ENCODE measurements around the gene DNAH7.
A peak's percentile ranks its signal among the peaks of the same experiment; 100 is the strongest.
"Not testable (repeated sequence)": the region's sequence is repeated elsewhere in the genome, so short reads cannot be mapped to it uniquely, and the experiment has no call there.

DNAH7 gene

GRCh38 chr2:195721042-195721441, 347.6 kb downstream of the DNAH7 start:
- no peak for DNase-seq (ENCODE audit: low read depth)

DNA sequence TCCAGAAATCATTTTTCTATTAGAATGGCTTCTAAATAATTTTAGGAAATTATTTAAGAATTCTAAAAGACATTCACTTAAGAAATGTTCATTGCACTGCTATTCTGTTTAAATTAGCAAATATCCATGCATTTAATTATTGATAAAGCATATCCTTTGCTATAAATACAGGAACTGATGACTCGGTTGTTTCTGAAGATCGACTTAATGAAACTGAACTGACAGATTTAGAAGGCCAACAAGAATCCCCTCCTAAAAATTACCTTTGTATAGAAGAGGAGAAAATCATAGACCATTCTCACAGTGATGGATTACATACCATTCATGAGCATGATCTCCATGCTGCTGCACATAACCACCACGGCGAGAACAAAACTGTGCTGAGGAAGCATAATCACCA, 352.2 kb downstream of the DNAH7 start:
- DNase-seq (ENCODE audit: low read depth), result no peak

DNA sequence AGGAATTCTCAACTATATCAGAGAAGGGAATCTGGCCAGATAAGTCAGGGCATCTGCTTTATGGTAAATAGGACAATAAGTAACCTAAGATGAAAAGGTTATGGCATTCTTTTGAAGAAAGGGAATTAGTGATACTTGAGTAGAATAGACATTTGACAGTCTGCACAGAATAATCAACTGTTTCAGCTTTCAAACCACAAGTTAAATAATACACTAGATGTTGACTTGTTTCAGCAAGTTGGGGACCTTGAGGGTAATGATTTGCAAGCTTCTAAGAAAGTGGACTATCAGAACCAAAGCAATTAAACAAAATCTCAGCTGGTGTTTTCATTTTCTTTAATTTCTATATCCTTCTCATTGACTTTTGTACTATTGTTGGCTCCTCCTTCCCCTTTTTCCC, 357.2 kb downstream of the DNAH7 start:
- DNase-seq (ENCODE audit: low read depth), result no peak

DNA sequence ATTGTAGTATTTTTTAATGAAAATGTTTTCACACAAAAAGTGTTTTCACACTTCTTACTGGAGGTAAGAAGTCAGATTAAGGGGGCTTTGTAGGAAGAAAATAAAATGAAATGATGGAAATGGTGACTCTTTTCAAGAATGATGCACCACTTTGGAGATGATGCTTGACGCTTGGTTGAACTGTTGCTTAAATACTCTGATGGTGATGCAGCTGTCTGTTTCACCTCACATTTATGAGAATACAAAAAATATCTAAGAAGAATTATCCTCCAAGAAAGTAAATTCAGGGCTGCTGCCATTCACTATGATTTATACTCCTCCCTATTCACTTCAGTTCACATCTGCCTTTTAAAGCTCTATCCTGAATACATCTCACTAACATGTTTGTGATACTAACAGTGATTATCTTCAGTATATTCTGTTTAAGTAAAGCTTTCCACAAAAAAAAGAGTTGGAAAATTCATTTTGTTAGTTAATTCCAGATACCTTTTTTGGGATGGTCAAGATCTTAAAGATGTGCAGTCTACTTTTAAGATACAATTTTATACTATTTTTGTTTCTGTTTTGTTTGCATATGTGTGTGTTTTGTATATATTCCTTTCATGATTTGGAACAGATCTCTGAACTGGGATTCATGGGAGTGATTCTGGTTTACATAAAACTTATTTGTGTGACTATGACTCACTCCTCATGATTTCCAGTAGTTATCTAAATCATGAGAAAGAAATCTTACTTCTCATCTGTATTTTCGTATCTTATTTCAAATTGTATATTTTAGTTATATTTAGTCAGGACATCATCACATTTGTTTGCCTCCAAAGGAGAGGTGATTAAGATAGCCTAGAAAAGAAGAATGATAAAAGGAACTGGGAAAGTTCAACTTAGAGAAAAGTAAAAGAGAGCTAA, 358.5 kb downstream of the DNAH7 start:
- DNase-seq (ENCODE audit: low read depth), result peak; percentile 60

DNA sequence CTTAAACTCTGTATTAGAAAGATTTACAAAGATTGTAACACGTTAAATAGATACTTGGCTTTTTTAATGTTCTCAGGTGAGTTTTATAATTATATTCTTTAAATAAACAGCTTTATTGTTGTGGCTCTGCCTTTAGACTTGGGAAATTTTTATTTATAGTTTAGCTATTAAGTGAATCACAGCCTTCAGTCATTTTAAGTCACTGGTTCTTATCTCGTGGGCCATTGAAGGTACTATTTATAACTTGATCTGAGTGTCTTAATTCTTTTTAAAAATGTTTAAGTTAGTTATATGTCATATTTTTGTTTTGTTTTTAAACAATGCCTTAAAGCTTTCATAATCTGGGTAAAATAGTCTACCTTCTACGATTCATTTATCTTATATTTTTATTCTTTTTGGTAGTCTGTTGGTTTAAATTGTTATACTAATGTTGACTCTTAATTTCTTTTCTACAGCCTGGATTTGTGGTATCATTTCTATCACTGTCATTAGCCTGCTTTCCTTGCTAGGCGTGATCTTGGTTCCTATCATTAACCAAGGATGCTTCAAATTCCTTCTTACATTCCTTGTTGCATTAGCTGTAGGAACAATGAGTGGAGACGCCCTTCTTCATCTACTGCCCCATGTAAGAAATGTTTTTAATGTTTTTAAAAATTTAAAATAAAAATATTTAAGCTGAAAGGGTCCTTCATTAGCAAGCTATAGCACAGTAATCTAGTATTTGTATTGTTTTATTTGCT, 362.3 kb downstream of the DNAH7 start:
- no peak for DNase-seq (ENCODE audit: low read depth)

GRCh38 chr2:195700480-195700879, 368.2 kb downstream of the DNAH7 start:
- no peak for DNase-seq (ENCODE audit: low read depth)

GRCh38 chr2:195697681-195698220, 370.9 kb downstream of the DNAH7 start:
- no peak for DNase-seq (ENCODE audit: low read depth)

DNA sequence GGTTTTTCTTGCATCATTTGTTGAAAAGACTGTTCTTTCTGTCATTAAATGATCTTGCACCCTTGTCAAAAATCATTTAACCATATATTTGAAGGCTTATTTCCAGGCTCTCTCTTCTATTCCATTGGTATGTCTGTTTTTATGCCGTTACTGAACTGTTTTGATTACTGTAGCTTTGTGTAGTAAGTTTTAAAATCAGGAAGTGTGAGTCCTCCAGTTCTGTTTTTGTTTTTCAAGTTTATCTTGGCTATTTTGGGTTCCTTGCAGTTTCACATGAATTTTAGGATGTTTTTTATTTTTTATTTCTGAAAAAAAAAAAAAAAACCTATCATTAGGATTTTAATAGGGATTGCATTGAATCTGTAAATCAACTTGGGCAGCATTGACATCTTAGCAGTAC, 372.6 kb downstream of the DNAH7 start:
- DNase-seq (ENCODE audit: low read depth), result no peak

GRCh38 chr2:195695002-195695631, 373.5 kb downstream of the DNAH7 start:
- DNase-seq (ENCODE audit: low read depth), result no peak

DNA sequence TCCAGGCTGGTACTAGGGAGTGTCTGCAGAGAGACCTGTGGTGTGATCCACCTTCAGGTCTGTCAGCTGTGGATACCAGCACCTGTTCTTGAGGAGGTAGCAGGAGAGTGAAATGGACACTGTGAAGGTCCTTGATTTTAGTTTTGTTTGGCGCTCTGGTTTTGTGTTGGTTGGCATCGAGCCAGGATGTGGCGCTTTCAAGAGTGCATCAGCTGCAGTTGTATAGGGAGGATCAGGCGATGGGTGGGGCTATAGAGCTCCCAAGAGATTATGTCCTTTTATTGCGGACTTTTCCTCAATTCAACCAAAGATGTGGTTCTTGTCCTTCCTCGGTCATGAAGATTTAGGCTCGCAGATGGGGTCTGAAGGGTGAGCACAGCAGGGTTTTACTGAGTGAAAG, 374.1 kb downstream of the DNAH7 start:
- DNase-seq (ENCODE audit: low read depth), result no peak

GRCh38 chr2:195692531-195692930, 376.1 kb downstream of the DNAH7 start:
- not testable (repeated sequence) for DNase-seq (ENCODE audit: low read depth)
